ENCODE results near the gene CYP1A1. TPM values are rescaled to one million over a fixed set of nuclear protein-coding genes. Genes with fewer than 3 reads are reported as not detected.

The CYP1A1 gene
- total RNA-seq (2014; rRNA removed; shearing (Covaris generic)) (not detected in 2 replicates), total RNA-seq (2022) (0.22 and 0.29 TPM in 2 replicates), Bru-seq, nascent RNA (not detected), BruChase-seq, experiment 1, labeled RNA remaining after a 6-hour chase (not detected), BruChase-seq, experiment 2, labeled RNA remaining after a 2-hour chase (percentile 16 among the genes with signal in this experiment)
- long read RNA-seq, result 0 reads

- ChIA-PET POLR2A (no interaction called here), CTCF (ENCODE audit: unreplicated experiment) (no interaction called here)
- H3K27ac ChIP-seq (ENCODE audit: low read depth, low read length, poor library complexity, severe bottlenecking), result no peak within 1 kb of the TSS
- no peak within 1 kb of the TSS for H2AFZ ChIP-seq (ENCODE audit: low read length)
- H3K9me2 ChIP-seq (ENCODE audit: insufficient read depth, low read length), result no peaks in the 10 kb centered on the region
- no peaks in the 10 kb centered on the region for H3K4me1 ChIP-seq (ENCODE audit: insufficient read depth, low read length, poor library complexity, severe bottlenecking)
- no peak for TF ChIP-seq CTCF (conservative IDR thresholded peaks at IDR 0.05; ENCODE audit: low read length)
- no peak for TF ChIP-seq EZH2phosphoT487 (IDR thresholded peaks at IDR 0.05; ENCODE audit: borderline replicate concordance, low read depth, low read length)
- no peaks in the 10 kb centered on the region for H3K79me2 ChIP-seq (ENCODE audit: insufficient read depth, low read depth, low read length)
- no peaks in the 10 kb centered on the region for H3K36me3 ChIP-seq (ENCODE audit: insufficient read depth, low read length)
- no TSS peak for BruUV-seq (replicated peaks)
- no peaks in the 10 kb centered on the region for H3K9me3 ChIP-seq (ENCODE audit: low read length)
- DNase-seq (ENCODE audit: low spot score), result no peak
- H4K20me1 ChIP-seq (ENCODE audit: insufficient read depth, low read length), result no peaks in the 10 kb centered on the region
- intact Hi-C loops (cut with micrococcal nuclease; ENCODE audit: unreplicated experiment), result no loop called here
- peak within 1 kb of the TSS; percentile 33; the same call in 1 of the 2 replicates for H3K4me2 ChIP-seq (ENCODE audit: low read length)
- no peak within 1 kb of the TSS for H3K4me3 ChIP-seq (ENCODE audit: low read depth, low read length, poor library complexity, severe bottlenecking)
These were observed at the start of gene CYP1A1 for GRCh38 chr15:74725225-74725774. Gene CYP1A1, minus strand, starts transcription at chr15:74725528. Its CDS starts 2,431 bp downstream, at chr15:74723097.

GRCh38 chr15:74773731-74774252 is 48.5 kb upstream of the CYP1A1 start:
- Histone ChIP-seq H3K9me3 (ENCODE audit: low read length) (no peaks in the 10 kb centered on the region), H3K27ac (ENCODE audit: low read depth, low read length, poor library complexity, severe bottlenecking) (peak overlapping the region; percentile 99), H3K79me2 (ENCODE audit: insufficient read depth, low read depth, low read length) (peaks cover 10% of the 10 kb centered on the region; the same call in 1 of the 2 replicates), H3K4me2 (ENCODE audit: low read length) (peak overlapping the region; percentile 71), H4K20me1 (ENCODE audit: insufficient read depth, low read length) (no peaks in the 10 kb centered on the region), H2AFZ (ENCODE audit: low read length) (no peak overlapping the region), H3K4me3 (ENCODE audit: low read depth, low read length, poor library complexity, severe bottlenecking) (no peak overlapping the region), H3K9me2 (ENCODE audit: insufficient read depth, low read length) (no peaks in the 10 kb centered on the region), H3K36me3 (ENCODE audit: insufficient read depth, low read length) (no peaks in the 10 kb centered on the region), H3K4me1 (ENCODE audit: insufficient read depth, low read length, poor library complexity, severe bottlenecking) (peaks cover 85% of the 10 kb centered on the region)
- POLR2A ChIA-PET, result interaction anchor here (0.6 to 11.4 kb wide), 3 partner anchors 15 to 51 kb away, joined by 4 to 221 read pairs (median 7); no protein-coding TSS in a partner anchor
- no TSS peak for BruUV-seq (replicated peaks)
- CTCF ChIA-PET (ENCODE audit: unreplicated experiment), result interaction anchor here (0.6 to 2.6 kb wide), 4 partner anchors 8 to 234 kb away, joined by 3 to 12 read pairs (median 4); partner anchors contain the start of gene CSK
- TF ChIP-seq CTCF (conservative IDR thresholded peaks at IDR 0.05; ENCODE audit: low read length) (no peak), EZH2phosphoT487 (IDR thresholded peaks at IDR 0.05; ENCODE audit: borderline replicate concordance, low read depth, low read length) (no peak)
- DNase-seq (ENCODE audit: low spot score), result no peak
- intact Hi-C loops (cut with micrococcal nuclease; ENCODE audit: unreplicated experiment), result no loop called here
